AG04449 (cell line): ENCODE data around the gene ZNF343.
"Not testable (repeated sequence)": the region's sequence is repeated elsewhere in the genome, so short reads cannot be mapped to it uniquely, and the experiment has no call there.

Source experiments
- CTCF ChIA-PET: fragments of 350-600 bp; formaldehyde crosslinking; extraction: SDS; loops from one replicate; lab custom pipeline; 2021; ENCODE audit warnings: antibody characterized with exemption; lab: Yijun Ruan, JAX
- POLR2A ChIA-PET: fragments of 400-600, 350-600 bp; formaldehyde crosslinking; extraction: SDS; loops from one replicate; lab custom pipeline; 2020; ENCODE audit warnings: antibody characterized with exemption, inconsistent platforms; lab: Yijun Ruan, JAX
- DNase-seq: peaks from one replicate; pipeline ENCODE4 v3.0.0-alpha.2; 2010; ENCODE audit warnings: low read depth, low spot score
- H3K4me3 ChIP-seq: 2 replicates; pipeline ENCODE4 v1.5.1; 2011; ENCODE audit warnings: low read depth, mild to moderate bottlenecking, control low read depth, low read length
- TF ChIP-seq, protein P1 (sequence below): IDR thresholded peaks from one replicate; pipeline ENCODE4 v1.5.1; 2011; ENCODE audit warnings: mild to moderate bottlenecking, moderate library complexity, low read length, control low read depth, inconsistent platforms; ENCODE audit not compliant: insufficient read depth; ENCODE audit errors: missing control alignments

ZNF343 gene

DNA sequence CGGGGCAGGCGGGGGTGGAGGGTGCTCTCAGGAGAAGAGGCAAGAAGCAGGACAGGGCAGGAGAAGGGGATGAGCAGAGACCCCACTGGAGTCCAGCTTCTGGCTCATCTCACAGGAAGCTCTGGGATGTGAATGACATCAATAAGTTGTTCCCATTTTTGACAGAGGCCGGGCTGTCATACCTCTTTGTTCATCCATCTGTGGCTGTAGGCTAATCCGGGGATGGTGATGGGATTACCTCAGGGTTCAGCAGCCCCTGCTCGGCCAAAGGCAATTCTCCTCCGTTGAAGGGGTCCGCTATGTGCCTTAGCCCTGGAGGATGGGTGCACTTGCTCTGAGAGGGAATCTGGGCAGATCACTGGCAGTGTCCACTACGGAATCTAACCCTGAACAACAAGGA lies 24.4 kb upstream of the ZNF343 start:
- H3K4me3 ChIP-seq: no peak overlapping the region
- CTCF ChIA-PET: interaction anchor here (2.9 kb wide), 1 partner anchor 11 kb away, joined by 8 read pairs; no protein-coding TSS in a partner anchor
- POLR2A ChIA-PET: no interaction called here
- no peak for DNase-seq
- TF ChIP-seq, protein P1, sequence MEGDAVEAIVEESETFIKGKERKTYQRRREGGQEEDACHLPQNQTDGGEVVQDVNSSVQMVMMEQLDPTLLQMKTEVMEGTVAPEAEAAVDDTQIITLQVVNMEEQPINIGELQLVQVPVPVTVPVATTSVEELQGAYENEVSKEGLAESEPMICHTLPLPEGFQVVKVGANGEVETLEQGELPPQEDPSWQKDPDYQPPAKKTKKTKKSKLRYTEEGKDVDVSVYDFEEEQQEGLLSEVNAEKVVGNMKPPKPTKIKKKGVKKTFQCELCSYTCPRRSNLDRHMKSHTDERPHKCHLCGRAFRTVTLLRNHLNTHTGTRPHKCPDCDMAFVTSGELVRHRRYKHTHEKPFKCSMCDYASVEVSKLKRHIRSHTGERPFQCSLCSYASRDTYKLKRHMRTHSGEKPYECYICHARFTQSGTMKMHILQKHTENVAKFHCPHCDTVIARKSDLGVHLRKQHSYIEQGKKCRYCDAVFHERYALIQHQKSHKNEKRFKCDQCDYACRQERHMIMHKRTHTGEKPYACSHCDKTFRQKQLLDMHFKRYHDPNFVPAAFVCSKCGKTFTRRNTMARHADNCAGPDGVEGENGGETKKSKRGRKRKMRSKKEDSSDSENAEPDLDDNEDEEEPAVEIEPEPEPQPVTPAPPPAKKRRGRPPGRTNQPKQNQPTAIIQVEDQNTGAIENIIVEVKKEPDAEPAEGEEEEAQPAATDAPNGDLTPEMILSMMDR: no peak

DNA sequence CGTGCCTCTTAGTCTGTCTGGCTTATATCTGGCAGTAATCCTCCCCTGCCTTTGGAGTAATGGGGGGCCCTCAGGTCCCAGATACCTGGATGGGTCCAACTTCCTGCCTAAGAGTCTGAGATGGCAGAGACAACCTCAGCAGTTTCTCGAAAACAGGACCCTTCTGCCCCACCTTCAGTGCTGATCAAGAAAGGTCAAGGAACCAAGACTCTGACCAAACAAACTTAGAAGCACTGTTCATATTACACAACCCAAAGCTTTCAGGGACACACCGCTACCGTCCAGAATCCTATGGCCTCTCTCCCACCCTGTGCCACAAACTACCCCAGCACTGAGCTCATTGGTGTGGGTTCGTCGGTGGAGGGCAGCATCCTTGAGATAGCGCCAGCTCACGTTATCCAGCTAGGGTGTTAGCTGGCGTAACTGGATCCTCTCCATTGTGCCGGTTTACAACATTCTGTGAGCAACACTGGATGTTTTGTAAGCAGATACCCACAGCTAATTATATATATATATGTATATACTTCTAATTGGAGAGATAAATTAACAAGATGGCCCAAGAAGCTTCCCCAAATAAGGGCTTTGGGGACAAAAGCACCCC lies 20.1 kb upstream of the ZNF343 start:
- TF ChIP-seq, protein P1: no peak
- no peak overlapping the region for H3K4me3 ChIP-seq
- no peak for DNase-seq
- ChIA-PET CTCF (interaction anchor here (0.8 to 3.7 kb wide), 4 partner anchors 8 to 24 kb away, joined by 3 to 27 read pairs (median 3); no protein-coding TSS in a partner anchor), POLR2A (no interaction called here)

DNA sequence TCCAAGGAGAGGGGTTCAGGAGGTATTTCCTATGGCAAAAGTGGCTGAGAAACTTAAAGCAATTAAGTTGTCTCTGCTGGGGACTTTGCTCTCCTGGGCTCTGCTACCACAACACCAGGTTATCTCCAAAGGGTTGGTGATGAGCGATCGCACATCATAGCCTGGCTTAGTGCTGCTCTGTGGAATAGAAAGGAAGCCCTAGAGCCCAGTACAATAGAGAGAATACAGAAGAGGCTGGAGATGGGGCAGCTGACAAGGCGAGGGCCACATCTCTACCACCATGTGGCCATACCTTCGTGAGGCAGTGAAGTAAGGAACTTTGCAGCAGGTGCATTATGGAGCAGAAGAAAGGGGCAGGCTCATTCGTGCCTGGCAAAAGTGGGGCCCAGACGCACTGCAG lies 19.0 kb upstream of the ZNF343 start:
- POLR2A ChIA-PET: no interaction called here

DNA sequence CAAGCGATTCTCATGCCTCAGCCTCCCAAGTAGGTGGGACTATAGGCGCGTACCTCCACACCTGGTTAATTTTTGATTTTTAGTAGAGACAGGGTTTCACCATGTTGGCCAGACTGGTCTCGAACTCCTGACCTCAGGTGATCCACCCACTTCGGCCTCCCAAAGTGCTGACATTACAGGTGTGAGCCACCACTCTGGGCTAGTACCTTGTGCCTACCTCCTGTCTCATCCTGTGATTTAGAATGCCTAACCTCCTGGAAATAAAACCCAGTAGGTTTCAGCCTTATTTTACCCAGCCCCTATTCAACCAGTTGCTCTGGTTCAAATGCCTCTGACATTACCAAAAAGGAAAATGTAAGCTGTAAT lies 17.5 kb upstream of the ZNF343 start:
- DNase-seq, H3K4me3 ChIP-seq, POLR2A ChIA-PET: not testable (repeated sequence)
- CTCF ChIA-PET: interaction anchor here (1.7 kb wide), 1 partner anchor 13 kb away, joined by 4 read pairs; no protein-coding TSS in a partner anchor

More for the DNA sequence above, 19.0 kb upstream of the ZNF343 start:
- no peak for DNase-seq
- CTCF ChIA-PET: interaction anchor here (0.7 to 3.7 kb wide), 5 partner anchors 7 to 119 kb away, joined by 3 to 27 read pairs (median 3); no protein-coding TSS in a partner anchor
- TF ChIP-seq, protein P1: no peak
- no peak overlapping the region for H3K4me3 ChIP-seq

DNA sequence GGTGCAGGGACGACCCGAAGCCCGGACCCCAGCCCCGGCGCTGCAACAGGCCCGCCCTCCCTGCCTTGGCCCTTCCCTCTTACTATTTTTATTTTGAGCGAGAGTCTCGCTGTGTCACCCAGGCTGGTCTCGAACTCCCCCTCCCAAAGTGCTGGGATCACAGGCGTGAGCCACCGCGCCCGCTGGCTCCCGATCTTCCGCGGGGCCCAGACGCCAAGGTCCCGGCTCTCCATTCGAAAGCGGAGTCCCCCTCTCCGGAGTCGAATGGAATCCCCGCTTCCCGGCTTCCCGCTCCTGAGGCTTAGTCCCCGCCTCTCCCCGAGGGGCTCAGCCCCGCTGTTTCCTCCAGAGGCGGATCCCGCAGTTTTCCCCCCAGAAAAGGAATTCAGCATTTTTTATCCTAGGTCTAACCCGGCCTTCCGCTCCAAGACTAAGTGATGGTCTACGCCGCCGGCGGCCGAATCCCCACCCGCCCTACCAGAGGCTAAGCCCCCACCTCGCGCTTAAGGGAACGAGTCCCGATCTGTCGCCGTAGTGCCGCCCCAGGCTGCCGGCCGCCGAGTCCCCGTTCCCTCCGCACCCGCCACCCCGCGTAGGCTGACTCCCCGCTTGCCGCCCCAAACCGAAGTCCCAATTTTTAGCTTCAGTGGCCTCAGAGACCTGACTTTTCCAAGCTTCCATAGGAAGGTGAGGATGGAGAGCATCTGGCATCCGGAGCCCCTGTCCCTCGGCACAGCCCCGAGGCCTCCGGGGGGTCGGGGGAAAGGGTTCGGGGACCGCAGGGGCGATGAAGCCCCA lies 16.2 kb upstream of the ZNF343 start:
- ChIA-PET CTCF (interaction anchor here (0.7 to 8.5 kb wide), 19 partner anchors 10 to 138 kb away, joined by 3 to 176 read pairs (median 4); partner anchors contain the start of genes NOP56 and ZNF343), POLR2A (interaction anchor here (0.6 to 2.1 kb wide), 4 partner anchors 16 to 127 kb away, joined by 3 to 10 read pairs (median 3); partner anchors contain the start of genes NOP56, SNRPB and ZNF343)
- TF ChIP-seq, protein P1: no peak
- H3K4me3 ChIP-seq: peak overlapping the region; percentile 79
- DNase-seq: no peak

DNA sequence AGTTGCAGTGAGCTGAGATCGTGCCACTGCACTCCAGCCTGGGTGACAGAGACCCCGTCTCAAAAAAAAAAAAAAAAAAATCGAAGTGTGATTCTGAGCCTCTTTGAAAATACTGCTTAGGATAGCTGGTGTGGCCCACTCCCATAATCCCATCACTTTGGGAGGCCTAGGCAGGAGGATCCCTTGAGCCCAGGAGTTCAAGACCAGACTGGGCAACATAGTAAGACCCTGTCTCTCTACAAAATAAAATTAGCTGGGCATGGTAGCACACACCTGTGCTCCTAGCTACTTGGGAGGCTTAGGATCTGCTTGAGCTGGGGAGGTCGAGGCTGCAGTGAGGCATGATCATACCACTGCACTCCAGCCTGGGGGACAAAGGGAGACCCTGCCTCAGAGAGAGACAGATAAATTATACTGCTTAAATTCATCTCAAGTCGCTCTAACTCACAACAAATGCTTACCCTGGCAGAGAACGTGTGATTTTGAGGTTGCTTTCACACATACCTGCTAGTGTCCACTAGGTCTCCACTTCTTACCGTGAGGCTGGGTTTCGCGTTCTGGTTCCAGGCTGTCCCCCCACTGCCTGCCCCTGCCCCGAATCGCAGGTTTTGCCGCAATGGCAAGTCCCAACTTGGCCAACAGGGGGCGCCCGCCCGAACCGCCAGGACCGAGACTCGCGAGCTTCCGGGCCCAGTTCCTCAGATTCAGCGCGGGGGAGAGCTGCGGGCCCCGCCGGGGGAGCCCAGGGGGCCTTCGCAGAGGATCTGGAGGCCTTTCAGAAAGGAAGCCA lies 15.4 kb upstream of the ZNF343 start:
- CTCF ChIA-PET: interaction anchor here (0.6 to 8.5 kb wide), 22 partner anchors 11 to 1871 kb away, joined by 3 to 176 read pairs (median 4); partner anchors contain the start of genes NOP56 and ZNF343
- TF ChIP-seq, protein P1: peak; percentile 99
- DNase-seq: no peak
- POLR2A ChIA-PET: interaction anchor here (0.6 to 2.1 kb wide), 5 partner anchors 10 to 128 kb away, joined by 3 to 10 read pairs (median 3); partner anchors contain the start of genes NOP56, SNRPB and ZNF343
- peak overlapping the region; percentile 79 for H3K4me3 ChIP-seq

DNA sequence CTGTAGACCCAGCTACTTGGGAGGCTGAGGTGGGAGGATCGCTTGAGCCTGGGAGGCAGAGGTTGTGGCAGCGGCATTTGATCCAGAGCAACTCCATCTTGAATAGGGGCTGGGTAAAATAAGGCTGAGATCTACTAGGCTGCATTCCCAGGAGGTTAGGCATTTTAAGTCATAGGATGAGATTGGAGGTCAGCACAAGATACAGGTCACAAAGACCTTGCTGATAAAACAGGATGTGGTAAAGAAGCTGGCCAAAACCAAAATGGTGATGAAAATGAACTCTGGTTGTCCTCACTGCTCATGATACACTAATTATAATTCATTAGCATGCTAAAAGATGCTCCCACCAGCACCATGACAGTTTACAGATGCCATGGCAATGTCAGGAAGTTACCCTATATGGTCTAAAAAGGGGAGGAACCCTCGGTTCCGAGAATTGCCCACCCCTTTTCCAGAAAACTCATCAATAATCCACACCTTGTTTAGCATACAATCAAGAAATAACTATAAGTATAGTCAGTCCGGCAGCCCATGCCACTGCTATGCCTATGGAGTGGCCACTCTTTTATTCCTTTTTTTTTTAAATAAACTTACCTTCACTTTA lies 14.2 kb upstream of the ZNF343 start:
- DNase-seq, POLR2A ChIA-PET, H3K4me3 ChIP-seq: not testable (repeated sequence)
- CTCF ChIA-PET: interaction anchor here (0.5 to 8.5 kb wide), 22 partner anchors 7 to 316 kb away, joined by 3 to 176 read pairs (median 9); partner anchors contain the start of genes SNRPB and ZNF343
